GM21529 (cell line): ENCODE data around the gene ALG14.
"Not testable (repeated sequence)": the region's sequence is repeated elsewhere in the genome, so short reads cannot be mapped to it uniquely, and the experiment has no call there.

Experiments
- ATAC-seq: cut with Tn5 transposase; IDR thresholded peaks from one replicate; pipeline ENCODE4 v1.9.1; 2021; ENCODE audit not compliant: unreplicated experiment

The ALG14 gene

GRCh38 chr1:95046359-95046758 lies 26.4 kb downstream of the ALG14 start:
- ATAC-seq: no peak

DNA sequence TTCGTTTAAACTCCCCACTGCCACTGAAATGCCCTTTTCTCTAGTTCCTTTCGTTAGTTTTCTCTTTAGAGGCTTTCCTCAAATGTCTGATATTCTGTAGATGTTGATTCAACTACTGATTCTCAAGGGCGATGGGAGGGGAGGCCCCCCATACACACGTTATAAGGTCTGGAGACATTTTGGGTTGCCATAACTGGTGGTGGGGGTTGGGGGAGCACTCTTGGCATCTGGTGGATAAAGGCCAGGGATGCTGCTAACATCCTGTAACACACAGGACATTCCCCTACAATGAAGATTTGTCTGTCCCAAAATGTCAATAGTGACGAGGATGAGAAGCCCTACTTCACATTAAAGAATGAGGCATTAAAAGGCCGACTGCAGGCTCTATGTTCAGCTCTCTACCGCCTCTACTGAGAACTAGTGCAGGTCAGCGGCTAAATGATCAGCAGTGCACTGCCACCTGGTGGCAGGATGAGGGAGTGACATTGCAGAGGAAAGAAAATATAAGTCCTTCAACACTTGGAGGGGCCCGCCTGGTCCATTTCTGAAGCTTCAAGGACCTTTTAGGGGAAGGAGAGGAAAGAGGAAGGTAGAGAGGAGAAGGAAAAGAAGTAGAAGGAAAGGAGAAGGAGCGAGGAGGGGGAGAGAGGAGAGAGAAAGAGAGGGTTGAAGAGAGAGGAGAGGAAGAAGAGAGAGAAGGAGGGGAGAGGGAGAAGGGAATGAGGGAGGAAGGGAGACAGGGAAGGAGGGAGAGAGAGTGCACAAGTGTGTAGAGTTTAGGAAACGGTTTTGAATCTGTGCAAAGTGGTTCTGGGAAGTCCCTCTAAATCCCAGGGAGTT lies 29.4 kb downstream of the ALG14 start:
- peak; percentile 97 for ATAC-seq

DNA sequence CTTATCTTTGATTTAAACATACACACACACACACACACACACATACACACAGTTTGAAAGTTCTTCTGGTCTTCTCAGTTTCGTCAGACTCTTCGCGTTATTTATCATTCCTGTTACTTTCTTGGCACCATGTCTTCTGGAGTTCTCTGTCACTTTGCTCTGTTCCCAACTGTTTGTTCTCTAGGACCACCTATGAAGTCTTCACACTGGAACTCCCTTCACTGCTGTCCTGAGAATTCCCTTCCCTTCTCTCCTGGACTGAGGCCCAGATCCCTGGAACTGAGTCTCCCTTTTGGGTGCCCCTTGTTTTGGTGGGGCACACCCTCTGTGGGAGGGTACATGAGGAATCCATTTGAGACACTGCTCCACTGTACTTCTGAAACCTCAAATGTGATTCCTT lies 30.5 kb downstream of the ALG14 start:
- no peak for ATAC-seq

GRCh38 chr1:95041491-95042165 lies 31.1 kb downstream of the ALG14 start:
- no peak for ATAC-seq

DNA sequence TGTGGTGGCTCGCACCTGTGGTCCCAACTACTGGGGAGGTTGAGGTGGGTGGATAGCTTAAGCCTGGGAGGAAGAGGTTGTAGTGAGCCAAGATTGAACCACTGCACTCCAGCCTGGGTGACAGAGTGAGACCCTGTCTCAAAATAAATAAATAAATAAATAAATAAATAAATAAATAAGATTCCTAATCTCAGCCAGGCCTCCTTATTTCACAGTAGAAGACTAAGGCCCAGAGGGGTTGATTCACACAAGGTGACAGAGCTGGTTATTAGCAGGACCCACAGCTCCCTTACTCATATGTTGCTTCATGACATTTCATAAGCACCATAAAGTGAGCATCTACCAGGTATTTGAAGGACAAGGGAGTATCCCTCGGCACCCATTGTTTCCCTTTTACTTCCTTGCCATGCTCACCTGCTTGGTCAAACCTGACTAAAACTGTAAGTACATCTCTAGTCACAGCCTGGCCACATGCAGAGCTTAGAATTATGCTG lies 32.7 kb downstream of the ALG14 start:
- no peak for ATAC-seq

DNA sequence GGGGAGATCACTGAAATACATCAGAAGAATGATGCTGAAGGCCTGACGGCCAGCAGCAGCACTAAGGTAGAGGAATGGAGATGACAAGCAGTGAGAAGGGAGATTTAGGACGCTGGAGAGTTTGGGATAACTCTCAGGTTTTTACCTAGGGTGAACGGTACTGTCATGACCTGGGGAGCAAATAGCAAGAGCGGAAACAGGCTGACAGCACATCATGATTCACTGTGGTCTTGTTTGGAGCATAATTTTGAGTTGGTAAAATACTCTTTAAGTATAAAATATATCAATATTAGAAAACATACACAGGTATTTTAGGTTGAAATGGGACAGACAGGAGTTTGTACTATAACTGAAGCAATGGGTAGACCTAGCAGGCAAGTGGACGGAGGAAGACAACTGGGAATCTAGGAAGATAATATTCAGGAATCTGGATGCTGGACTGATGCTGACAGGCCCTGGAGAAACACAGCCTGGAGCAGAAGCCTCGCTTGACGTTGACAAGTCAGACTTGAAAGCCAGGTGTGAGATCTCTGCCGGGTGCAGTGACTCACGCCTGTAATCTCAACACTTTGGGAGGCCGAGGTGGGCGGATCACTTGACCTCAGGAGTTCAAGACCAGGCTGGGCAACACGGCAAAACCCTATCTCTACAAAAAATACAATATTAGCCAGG lies 33.3 kb downstream of the ALG14 start:
- no peak for ATAC-seq

DNA sequence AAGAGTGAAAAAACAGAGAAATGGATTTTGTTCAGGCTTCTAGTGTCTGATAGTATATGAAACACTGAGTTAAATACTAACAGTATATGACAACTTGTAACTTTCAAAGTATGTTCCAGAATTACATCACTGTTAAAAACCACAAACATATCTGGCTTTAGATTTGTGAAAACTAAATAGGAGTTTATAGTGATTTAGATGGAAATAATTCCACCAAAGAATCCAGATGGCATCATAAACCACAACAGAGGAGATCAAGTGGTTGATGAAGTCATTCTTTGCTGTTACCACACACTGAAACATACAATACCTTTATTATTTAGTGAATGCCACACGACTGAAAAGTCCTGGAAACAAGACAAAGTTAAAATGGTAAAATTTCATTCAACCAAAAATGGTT lies 37.2 kb downstream of the ALG14 start:
- no peak for ATAC-seq

DNA sequence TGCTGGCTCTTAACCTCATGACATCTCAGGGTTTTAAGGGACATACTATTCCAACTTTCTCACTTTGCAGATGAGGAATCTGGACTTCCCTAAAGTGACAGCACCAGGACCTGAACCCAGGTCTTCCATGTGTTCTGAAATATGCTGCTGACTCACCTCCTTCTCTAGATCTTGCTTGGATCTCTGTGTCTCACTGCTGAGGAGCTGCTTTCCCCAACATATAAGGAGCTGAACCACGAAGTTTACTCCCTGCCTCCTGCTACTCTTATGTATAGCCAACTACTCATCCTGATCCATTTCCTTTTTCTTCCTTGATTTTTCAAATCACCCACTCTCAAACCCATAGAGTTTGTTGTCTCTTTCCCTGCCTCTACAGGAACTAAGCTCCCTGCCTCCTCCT lies 38.2 kb downstream of the ALG14 start:
- no peak for ATAC-seq

- no peak for ATAC-seq
Observed at GRCh38 chr1:95033843-95034242, 38.9 kb downstream of the ALG14 start.

GRCh38 chr1:95029532-95029931 lies 43.2 kb downstream of the ALG14 start:
- ATAC-seq: no peak

DNA sequence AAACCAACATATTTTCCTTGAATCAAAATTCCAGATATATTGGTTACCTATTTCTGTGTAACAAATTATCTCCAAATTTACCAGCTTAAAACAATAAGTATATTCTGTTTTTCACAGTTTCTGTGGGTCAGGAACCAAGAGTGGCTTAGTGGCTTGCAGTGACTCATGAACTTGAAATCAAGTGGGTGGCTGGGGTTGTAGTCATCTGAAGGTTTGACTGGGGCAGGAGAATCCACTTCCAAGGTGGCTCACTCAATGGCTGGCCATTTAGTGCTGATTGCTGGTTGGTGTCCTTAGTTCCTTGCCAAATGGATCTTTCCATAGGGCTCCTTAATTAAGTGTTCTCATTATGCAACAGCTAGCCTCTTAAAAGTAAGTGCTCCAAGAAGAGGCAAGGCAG lies 43.8 kb downstream of the ALG14 start:
- no peak for ATAC-seq

DNA sequence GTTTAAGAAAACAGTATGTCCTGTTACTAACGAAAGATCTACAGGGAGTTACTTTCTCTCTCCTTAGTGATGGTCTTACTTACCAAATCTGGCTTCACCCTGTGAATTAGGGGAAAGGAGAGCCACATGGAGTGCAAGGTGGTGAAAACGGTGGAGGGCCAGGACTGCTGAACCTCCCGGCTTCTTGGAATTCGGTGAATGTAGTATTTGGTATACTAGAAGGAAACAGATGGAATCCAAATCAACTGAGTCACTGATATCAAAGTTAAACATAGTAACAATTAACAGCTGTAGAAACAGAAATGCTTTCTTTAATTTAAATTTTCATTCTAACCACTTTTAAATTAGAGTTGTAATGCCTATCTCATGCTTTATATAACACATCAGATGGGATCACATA lies 45.7 kb downstream of the ALG14 start:
- no peak for ATAC-seq

GRCh38 chr1:95023399-95024043 lies 49.2 kb downstream of the ALG14 start:
- no peak for ATAC-seq

GRCh38 chr1:95022644-95022926 lies 50.2 kb downstream of the ALG14 start:
- no peak for ATAC-seq

DNA sequence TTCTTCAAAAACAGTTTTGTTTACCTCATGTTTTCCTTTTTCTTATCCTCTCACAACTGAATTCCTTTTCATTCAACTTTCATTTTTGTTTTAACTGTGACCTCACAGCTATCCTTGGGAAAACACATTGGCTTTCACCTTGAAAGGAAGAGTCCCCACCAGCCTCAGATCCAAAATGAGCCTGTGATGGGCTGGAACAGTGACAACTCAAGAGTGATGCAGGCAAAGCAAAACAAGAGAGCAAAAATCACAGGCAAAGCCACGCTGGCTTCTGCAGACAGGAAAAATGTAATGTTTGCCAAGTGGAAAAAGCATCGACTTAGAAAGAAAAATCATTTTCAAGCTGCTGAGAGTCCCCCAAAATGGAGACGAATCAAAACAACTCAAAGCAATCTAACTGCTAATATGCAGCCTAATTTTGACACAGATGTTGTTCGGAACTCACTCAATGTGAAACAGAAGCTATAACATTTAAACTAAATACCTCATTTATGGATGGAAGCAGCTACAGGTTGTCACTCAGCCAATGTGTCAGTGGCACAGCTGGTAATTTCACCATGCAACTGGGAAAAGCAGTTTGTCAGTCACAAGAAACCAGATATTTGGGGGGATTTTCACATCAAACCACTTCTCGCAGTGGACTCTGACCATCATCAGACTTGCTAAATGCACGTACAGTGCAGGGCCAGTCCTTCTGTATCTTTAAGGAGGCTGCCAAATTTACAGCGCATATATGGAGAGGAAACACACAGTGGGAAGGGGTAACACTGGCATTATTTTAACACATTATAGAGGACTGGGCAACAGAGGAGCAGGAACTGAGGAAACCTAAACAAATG lies 50.7 kb downstream of the ALG14 start:
- no peak for ATAC-seq

GRCh38 chr1:95021119-95021518 lies 51.6 kb downstream of the ALG14 start:
- ATAC-seq: no peak

DNA sequence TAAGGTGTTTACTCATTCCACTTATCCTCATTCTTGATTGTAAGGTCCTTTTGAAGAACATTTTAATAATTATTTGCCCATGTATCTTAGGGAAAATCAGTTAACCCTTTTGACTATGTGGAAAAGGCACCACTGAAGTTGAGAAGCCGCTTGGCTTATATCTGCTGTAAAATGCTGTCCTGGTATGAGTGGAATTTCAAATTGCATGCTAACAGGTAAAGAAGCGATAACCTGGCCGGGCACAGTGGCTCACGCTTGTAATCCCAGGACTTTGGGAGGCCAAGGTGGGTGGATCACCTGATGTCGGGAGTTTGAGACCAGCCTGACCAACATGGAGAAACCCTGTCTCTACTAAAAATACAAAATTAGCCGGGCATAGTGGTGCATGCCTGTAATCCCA lies 53.3 kb downstream of the ALG14 start:
- not testable (repeated sequence) for ATAC-seq

GRCh38 chr1:95018602-95019369 lies 54.0 kb downstream of the ALG14 start:
- ATAC-seq: no peak

DNA sequence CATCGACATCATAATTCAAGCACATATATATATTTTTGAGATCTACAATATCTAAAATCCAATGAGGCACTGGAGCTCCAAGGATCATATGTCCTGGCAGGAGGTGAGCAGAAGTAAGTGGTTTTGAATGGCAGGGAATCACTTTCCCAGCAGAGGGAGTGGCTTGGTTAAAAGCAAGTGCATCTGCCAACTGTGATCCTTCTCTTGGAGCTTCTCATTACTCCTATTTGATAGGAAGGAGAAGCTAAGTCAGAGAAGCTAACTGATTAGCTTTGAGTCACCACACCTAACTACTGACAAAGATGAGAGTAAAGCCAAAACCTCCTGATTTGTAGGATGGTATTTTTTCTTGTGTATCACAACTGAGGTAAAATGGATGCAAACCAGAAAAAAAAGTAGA lies 55.0 kb downstream of the ALG14 start:
- ATAC-seq: no peak

DNA sequence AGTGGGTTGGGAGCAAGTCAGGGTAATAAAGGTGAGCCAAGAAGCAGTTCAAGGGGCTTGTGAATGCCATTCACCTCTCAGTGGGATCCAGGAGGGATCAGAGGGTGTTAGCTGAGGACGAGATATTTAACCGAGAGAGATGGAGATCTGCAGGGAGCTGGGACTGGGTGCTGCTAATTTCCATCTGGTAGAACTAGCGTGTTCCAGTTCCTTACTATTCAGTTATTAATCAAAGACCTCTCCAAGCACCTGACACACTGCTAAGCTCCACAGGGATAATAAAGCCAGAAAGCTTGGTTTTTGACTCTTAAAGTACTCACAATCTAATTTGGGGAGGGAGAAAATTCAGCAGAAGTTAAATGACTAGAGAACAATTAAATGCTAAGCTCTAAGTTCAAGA lies 57.7 kb downstream of the ALG14 start:
- ATAC-seq: no peak
